Measurements from ENCODE around the gene CD5L.

CD5L gene

DNA sequence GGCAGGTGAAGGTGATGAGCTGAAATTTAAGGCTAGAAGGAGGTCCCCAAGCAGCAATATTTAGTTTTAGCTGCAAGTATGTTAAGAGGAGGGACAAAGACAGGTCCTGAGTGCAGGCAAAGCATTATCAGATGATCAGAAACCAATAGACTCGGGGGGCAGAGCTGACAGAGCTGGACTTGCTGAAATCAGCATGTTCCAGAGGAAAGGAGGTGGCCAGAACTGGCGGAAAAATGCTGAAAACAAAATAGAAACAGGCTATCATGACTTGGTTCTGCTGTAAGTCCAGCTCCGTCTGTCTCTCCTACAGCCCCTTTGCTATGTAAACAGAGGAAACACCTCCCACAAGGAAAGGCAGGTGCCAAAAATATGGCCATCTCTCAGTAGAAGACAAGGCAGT is at the start of gene CD5L:
CD5L (minus strand) TSS at position 101 of the 400 bp plus-strand sequence. CDS start 107 bp downstream, outside the sequence.
- DNase-seq: no peak

GRCh38 chr1:157882580-157882979 is 41.0 kb upstream of the CD5L start:
- DNase-seq: no peak

GRCh38 chr1:157880621-157881020 is 39.0 kb upstream of the CD5L start:
- DNase-seq: no peak

GRCh38 chr1:157878059-157878458 is 36.5 kb upstream of the CD5L start:
- no peak for DNase-seq

DNA sequence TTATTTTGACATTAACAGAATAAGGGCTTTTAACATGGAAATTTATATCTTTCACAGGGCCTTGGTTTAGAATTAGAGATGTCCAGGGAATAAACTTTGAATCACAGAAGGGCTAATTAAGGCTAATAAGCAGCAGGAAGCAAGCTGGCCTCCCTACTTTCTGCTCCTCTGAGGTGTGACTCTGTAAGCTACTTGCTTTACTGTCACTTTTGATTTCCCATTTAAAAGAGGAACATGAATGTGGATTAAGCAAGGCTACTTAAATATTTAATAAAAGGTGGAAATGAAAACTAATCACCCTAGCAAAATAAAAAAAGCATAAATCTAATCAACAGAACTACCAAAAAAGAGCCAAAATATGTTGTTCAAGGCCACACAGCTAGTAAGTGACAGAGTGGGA is 28.9 kb upstream of the CD5L start:
- DNase-seq: no peak

DNA sequence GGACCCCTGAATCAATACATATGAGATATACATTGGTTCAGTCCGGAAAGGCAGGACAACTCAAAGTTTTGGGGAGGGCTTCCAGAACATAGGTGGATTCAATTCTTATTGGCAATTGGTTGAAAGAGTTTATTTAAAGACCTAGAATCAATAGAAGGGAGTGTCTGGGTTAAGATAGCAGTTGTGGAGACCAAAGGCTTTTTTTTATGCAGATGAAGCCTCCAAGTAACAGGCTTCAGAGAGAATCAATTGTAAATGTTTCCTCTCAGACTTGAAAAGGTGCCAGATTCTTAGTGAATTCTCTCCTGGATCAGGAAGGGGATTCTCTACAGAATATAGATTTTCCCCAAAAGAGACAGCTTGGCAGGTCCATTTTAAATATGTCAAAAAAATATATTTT is 27.0 kb upstream of the CD5L start:
- no peak for DNase-seq

DNA sequence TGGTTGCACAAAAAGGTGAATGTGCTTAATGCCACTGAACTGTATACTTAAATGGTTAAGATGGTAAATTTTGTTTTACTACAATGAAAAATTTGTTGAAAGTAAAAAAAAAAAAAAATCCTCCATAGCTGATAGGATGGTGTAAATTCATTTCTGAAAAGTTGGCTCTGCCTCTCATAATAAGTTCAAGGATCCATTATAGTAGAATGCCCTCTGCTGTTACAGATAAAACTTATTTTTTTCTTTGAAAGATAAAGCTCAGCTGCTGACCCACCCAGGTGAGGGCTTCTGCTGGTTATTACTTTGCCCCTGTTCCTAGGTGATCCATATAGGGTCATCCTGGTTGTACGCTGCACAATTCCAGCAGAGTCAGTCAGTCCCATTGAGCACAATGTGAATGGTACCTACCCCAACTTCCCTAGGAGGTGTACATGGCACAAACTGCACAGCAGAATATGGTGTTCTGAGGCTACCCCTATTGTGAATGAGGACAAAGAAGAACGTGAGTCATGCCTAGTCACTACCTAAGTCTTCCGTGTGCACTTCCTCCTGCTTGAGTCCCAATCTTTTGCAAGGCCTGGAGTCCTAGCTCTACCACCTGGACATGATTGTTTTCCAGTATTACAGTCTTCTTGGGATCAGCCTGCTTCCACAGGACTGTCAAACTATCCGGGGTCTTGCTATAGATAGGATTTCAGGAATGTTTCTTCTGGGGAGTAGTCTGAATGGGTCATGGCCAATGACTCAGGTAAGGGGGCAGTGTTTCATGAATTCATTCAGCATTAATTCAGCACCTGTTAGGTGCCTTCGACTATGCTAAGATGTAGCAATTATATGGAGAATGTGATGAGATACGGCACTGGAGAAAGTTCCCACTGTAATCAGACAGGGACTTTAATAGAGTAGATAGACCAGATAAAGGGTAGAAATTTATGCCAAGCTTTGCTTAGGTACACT is 20.8 kb upstream of the CD5L start:
- no peak for DNase-seq

GRCh38 chr1:157856538-157856937 is 14.9 kb upstream of the CD5L start:
- no peak for DNase-seq

DNA sequence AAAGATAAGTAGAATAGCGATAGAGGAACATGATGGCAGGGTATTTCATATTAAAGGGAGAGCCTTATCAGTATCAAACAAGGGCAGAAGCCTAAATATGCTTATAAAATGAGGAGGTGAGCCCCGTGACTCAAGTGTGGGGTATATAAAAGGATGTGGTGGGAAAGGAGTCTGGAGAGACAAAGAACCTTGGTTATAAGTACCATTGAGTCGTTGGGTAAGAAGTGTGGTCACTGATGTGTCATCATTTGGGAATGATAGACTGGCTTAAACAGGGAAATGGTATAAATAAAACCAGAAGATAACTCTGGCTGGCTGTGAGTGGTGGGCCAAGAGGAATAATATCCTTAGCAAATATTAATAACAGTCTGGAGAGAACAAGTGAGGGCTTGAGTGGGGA is 10.9 kb upstream of the CD5L start:
- DNase-seq: no peak

DNA sequence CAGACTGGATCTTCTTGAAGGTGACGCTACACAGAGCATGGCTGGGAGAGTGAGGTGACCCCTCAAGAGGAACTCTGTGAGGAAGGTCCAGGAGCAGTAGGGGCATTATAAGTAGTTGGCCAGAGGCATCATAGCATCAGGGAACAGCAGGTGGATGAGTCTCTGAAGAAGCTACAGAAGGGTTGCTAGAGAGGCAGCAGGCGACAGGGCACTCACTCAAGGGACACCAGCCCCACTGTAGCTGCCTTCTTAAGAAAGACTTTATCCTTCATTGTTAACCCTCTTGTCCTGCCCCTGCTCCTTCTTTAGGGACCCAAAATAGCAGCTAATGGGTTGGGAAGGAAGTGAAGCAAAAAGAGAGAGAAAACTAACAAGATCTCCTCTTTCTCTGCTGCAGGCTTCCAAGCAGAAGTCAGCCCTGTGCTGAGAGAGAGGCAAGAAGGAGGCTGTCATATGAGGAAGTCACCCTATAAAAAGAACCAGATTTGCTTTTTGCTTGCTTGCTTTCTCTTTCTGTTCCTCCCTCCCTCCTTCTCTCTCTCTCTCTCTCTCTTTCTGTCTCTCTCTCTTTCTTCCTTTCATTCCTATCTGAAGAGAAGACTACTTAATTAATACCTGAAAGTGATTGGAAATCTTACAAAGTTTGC is 7.7 kb upstream of the CD5L start:
- DNase-seq: no peak

DNA sequence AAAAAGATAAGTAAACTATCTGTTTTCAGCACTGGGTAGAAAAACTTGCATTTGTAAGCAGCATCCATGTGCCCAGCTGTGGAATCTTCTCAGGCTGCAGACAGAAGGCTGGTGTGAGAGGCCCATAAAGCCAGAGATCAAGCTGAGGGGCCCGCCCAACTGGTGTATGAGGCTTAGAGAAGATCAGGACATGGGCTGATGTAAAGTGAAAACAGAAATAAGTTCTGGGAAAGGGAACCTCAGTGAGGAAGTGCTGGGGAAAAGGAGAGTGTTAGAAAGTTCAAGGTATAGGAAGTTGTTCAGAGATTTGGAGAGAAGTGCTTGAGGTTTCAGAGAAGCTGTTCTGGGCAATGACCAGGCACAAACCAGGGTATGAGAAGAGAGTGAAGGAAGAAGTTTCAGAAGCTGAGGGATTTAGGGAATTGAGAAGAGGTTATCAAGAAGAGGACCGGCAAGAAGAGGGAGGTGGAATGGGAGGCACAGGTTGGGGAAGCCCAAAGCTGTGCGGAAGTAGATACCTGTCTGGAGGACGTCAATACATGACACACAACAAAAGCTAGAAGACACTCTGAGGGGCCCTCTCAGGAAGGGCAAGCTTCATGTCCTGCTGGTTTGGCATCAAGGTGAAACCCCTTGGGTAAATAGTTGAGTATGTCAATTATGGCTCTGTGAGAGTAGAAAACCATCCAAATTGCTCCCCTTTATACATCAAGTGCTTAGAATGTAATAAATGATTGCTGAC is 2.7 kb upstream of the CD5L start:
- no peak for DNase-seq

DNA sequence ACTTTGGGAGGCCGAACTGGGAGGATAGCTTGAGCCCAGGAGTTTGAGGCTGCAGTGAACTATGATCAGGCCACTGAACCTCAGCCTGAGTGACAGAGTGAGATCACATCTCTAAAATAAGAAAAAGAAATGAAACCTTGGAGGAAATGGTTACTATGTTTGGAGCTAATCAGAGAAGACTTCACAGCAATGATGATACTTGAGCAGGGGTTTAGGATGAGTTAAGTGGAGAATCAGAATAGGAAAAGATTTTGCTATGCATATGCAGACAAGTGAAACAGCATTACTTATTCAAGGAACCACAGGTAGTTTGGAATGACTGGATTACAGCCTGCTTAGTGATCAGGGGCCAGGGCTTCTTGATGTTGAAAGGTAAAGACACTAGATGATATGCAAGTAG is 1.3 kb upstream of the CD5L start:
- no peak for DNase-seq

DNA sequence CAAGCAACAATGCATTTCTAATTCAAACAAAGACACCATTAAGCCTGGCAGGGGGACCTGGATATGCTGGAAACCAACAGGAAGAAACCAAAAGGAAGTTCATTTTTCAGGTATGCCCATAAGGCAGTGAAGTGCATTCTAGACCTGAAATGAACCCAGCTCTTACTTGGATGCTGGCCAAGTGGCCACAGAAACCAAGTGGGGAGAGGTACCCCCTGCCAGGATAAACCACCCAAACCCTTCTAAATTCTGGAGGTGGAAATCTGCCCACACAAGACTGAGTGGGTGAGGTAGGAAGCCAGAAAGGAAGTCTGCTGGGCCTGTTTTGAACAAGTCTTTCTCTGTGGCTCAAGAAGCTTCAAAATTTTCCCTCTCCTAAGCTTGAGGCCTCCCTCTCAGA is 2.6 kb downstream of the CD5L start:
- DNase-seq: no peak

GRCh38 chr1:157834430-157834829 is 7.2 kb downstream of the CD5L start:
- no peak for DNase-seq

GRCh38 chr1:157833145-157833544 is 8.5 kb downstream of the CD5L start:
- DNase-seq: no peak

- no peak for DNase-seq
Observed at GRCh38 chr1:157831968-157832626, 9.5 kb downstream of the CD5L start.

- DNase-seq: no peak
Observed at GRCh38 chr1:157830887-157831286, 10.7 kb downstream of the CD5L start.

GRCh38 chr1:157829711-157830110 is 11.9 kb downstream of the CD5L start:
- DNase-seq: no peak

- DNase-seq: no peak
Observed at GRCh38 chr1:157829210-157829609, 12.4 kb downstream of the CD5L start.

- DNase-seq: no peak
Observed at GRCh38 chr1:157820299-157820698, 21.3 kb downstream of the CD5L start.

GRCh38 chr1:157819896-157820295 is 21.7 kb downstream of the CD5L start, which contains the start of gene FCRL1:
FCRL1 (minus strand) TSS chr1:157820120; CDS start chr1:157820037, 83 bp downstream.
- no peak for DNase-seq

GRCh38 chr1:157819215-157819614 is 22.4 kb downstream of the CD5L start:
- no peak for DNase-seq

GRCh38 chr1:157813269-157813668 is 28.3 kb downstream of the CD5L start:
- DNase-seq: no peak
